Lower leg skin (tissue), 4 donors: ENCODE measurements around the gene RAD51AP2. TPM values are rescaled to one million over a fixed set of nuclear protein-coding genes. Genes with fewer than 3 reads are reported as not detected.

Experiments
- DNase-seq, 2 donors: peaks; one replicate each; pipeline ENCODE4 v3.0.0-alpha.2; 2019; ENCODE audit warnings: low spot score in 2 of 2
- H3K4me3 ChIP-seq: fragments of 200-600 bp; sonication (generic); 2 replicates; pipeline ENCODE4 v1.5.1; 2017; ENCODE audit warnings: mild to moderate bottlenecking, low read depth; ENCODE audit not compliant: poor library complexity, severe bottlenecking
- CTCF ChIP-seq, 3 donors: fragments of 450-650 bp; IDR thresholded peaks; one replicate each; pipeline ENCODE4 v1.5.1; 2016; ENCODE audit warnings: antibody characterized with exemption in 3 of 3, mild to moderate bottlenecking in 3 of 3, moderate library complexity in 2 of 3
- POLR2A ChIP-seq, 2 donors: fragments of 450-650 bp; IDR thresholded peaks; one replicate each; pipeline ENCODE4 v1.6.1; 2016 to 2017; ENCODE audit warnings: antibody characterized with exemption in 2 of 2, mild to moderate bottlenecking in 1 of 2, moderate library complexity in 1 of 2
- WGBS, 2 donors: methylation state at CpG; one replicate each; pipeline ENCODE4 v1.1.5; 2018; 5-methylcytosine and 5-hydroxymethylcytosine counted together
- intact Hi-C: fragments of 100-400 bp; cut with DNase I; formaldehyde crosslinking; loops from one replicate; pipeline ENCODE4 v1.15.0; 2023; ENCODE audit warnings: low total_unique reads
- total RNA-seq, 4 donors: library from RNA; depleted of rRNA; stranded (reverse); fragments of >200 nt; gene quantifications; one replicate each; pipeline ENCODE4 v1.1.0, GENCODE V29; 2016

RAD51AP2 gene
- total RNA-seq, 4 donors from 2014 or later: 0.15 to 0.30 (median 0.23) TPM; not detected in 1

DNA sequence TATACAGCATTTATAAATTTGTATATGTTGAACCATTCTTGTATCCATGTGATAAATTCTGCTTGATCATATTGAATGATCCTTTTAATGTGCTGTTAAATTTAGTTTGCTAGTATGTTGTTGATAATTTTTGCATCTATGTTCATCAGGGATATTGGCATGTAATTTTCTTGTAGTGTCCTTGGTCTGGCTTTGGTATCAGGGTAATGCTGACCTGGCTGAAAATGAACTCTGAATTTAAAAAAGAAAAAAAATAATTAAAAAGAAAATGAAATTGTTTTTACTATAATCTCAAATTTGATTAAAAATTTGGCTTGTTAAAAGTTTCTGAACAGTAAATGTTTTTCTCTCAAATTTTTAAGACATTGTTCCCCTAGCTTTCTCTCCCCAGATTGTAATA is 46.3 kb downstream of the RAD51AP2 start:
- TF ChIP-seq POLR2A (IDR thresholded peaks at IDR 0.05): no peak
- TF ChIP-seq CTCF (IDR thresholded peaks at IDR 0.05): no peak
- intact Hi-C loops: no loop called here
- no peak overlapping the region for H3K4me3 ChIP-seq
- DNase-seq: no peak

- intact Hi-C loops: no loop called here
- WGBS, 2 donors: 72 to 78% methylated on average over 6 of the region's 6 CpGs
- no peak for DNase-seq
Measured at GRCh38 chr2:17470855-17471641, 47.2 kb downstream of the RAD51AP2 start.

DNA sequence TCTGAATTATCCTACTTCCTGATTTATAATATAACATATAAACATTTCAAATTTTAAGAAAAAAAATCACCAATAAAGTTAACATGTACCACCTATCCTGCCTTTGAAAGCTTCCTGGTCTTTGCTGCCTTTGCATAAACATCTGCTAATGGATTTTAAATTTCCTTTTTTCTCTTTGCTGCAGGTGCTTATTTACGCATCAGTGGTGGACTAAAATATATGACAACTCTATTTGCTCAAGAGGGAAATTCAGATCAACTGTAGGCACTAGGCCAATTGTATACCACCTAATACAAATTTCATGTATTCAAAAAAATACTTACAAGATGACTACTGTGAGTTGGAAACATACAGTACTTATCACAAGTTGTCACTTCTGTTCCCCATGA is 57.2 kb downstream of the RAD51AP2 start:
- TF ChIP-seq POLR2A (IDR thresholded peaks at IDR 0.05) (no peak), CTCF (IDR thresholded peaks at IDR 0.05) (no peak)
- DNase-seq: no peak
- WGBS, 2 donors: 86 to 90% methylated on average over 1 of the region's 1 CpG
- intact Hi-C loops: no loop called here
- H3K4me3 ChIP-seq: no peak overlapping the region

More at GRCh38 chr2:17470855-17471641, 47.2 kb downstream of the RAD51AP2 start:
- no peak for TF ChIP-seq CTCF (IDR thresholded peaks at IDR 0.05)
- TF ChIP-seq POLR2A (IDR thresholded peaks at IDR 0.05): no peak
- no peak overlapping the region for H3K4me3 ChIP-seq

Other genes with a start within 250 kb of the RAD51AP2 start
- 10 to 100 TPM in 2 of 4 donors, 1 to 10 TPM in 2; 4.9 to 17.7 (median 9.5) TPM for gene VSNL1, start 22.3 kb upstream of the RAD51AP2 start, total RNA-seq
- 10 to 100 TPM; 14.2 to 17.9 (median 15.4) TPM for gene SMC6, start 235.4 kb upstream of the RAD51AP2 start, total RNA-seq
- gene GEN1, start 235.7 kb upstream of the RAD51AP2 start, total RNA-seq: 10 to 100 TPM in 1 of 4 donors, 1 to 10 TPM in 3; 4.9 to 10.6 (median 5.3) TPM